Activated CD4-positive, alpha-beta T cell treated with anti-CD3 and anti-CD28 coated beads, Interleukin-2, amount 50 U/mL, for 16 hours (primary cell): ENCODE data around the gene TBC1D5.
A peak's percentile ranks its signal among the peaks of the same experiment; 100 is the strongest.

Source experiments
- DNase-seq: peaks from one replicate; pipeline ENCODE4 v3.0.0-alpha.2; 2020

Gene TBC1D5

GRCh38 chr3:17195856-17196604 is 546.4 kb downstream of the TBC1D5 start:
- no peak for DNase-seq

DNA sequence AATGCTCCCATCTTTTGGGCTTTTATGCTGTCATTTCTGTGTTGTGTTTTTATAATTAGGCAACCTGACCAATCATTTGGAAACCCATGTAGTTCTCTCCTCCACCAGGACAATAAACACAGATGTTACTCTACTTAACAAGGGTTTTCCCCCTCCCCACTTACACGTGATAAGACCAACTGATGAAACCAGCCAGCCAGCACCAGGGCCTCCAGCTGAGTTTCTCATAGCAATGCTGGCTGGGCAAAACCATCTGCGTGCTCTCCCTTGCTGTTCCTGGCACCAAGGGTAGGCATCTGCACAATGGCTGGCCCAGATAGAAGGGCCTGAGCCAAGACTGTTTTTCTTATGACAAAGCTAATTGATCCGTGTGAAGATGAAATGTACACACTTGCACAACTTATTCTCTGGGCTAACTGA is 547.2 kb downstream of the TBC1D5 start:
- peak; percentile 74 for DNase-seq

DNA sequence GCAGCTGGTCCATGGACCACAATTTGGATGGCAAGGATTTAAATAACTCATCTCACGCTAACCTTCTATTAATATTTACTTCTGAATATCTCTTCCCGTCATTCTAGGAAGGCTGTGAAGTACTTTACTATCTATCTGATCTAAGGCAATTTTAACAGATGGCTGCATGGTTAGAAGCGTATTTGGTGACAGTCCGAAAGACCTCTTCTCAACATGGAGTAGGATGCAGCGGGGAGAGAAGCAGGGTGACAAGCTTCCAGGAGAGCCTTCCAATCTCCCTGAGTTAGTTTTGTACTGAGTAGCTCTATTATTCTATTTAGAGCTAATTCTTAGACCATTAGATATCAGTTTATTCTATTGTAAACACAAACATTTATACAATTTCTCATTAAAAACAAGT is 548.3 kb downstream of the TBC1D5 start:
- no peak for DNase-seq

- DNase-seq = no peak
Measured at GRCh38 chr3:17192995-17193394, 549.4 kb downstream of the TBC1D5 start.

- DNase-seq = no peak
Measured at GRCh38 chr3:17190353-17191078, 551.9 kb downstream of the TBC1D5 start.

- DNase-seq = no peak
Measured at GRCh38 chr3:17188378-17188777, 554.1 kb downstream of the TBC1D5 start.

- no peak for DNase-seq
Measured at GRCh38 chr3:17187589-17188184, 554.7 kb downstream of the TBC1D5 start.

DNA sequence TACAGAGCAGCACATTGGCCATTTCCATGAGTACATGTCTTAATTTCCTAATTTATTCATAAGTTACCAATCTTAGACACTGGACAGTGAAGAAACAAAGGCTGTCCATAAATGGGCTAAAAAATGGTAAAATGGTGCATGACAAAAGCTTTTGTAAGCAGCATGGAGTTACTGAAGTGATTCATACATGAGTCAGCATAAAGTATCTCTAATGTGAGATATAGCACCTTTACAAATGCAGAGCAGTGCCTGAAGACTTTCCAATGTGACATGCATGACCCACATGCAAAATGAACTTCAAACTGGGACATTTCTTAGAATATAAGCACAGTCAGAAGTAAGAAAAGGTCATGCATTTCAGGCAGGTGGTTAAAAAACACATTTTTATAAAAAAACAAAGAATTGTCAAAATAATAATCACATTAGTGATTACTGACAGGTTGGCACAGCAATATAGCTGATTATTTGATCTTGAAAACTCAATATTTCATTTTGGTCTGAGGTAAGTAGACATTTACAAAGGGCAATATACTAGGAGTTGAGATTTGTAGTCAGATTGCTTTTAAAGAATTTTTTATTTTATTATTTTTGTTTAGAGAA is 558.4 kb downstream of the TBC1D5 start:
- peak; percentile 20 for DNase-seq

DNA sequence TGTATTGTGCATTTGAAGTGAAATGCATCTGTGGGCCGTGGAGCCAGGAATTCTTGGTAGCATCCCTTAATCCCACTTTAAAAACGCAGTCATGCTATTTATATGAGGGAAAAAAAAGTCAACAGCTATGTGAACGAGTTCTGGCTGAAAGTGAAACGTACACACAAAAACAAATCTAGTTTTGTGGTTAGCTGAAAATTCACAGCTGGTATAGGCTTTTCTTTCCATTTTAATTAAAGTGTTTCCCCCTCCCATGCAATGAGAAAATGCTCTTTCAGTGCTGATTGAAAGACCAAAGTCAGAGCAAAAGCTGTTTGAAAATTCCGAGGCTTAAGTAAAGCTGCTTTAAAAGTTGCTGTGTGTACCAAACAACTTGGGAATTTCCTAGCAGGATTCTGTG is 560.3 kb downstream of the TBC1D5 start:
- DNase-seq = peak; percentile 37

DNA sequence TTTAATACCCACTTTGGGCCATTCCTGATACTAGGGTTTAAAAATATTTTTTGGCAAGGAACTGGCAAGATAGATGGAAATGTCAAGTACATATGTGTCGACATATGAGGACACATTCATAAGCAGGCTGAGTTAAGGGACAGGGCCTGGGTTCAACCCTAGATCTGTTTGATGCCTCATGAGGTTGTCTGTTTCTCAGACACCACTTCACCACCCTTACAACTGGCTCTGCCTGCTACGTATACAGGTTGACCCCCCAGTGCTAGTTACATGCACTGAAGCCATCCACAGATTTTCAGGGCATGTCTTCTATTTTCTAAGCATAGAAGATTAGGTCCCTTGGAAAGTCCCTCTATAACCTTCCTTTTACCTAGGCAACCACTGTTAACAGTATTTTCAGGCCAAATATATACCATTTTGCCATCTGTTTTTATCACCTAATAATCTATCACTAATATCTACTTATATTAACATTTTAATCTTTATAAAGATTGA is 561.0 kb downstream of the TBC1D5 start:
- no peak for DNase-seq

- no peak for DNase-seq
Measured at GRCh38 chr3:17179381-17180205, 562.8 kb downstream of the TBC1D5 start.

- DNase-seq = no peak
Measured at GRCh38 chr3:17176757-17177156, 565.7 kb downstream of the TBC1D5 start.

DNA sequence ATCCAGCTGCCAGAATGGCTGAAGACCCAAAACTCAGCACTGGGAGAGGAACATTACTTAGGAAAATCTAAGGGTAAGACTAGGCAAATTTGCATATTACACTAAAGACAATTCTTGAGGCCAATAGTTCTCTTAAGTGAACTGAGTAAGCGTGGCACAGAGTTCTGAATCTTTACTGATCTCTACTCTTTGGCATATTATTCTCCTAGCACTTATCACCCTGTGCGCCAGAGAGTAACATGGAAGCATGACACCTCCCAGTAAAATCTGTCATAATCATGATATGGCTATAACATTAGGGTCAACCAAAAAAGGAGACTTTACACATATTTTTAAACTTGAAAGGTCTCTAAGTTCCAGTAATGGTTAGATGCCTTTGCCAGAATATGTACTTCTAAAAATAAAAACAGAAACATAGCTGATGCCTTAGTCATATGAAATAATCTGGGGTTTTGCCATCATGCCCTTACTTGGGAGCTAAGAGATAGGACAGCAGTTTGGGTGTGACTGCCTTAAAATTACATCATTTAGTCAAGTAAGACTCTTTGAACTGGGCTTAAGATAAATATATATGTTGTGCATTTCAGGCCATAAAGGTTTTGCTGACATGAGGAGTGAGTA is 567.1 kb downstream of the TBC1D5 start:
- DNase-seq = no peak

- DNase-seq = no peak
Measured at GRCh38 chr3:17166369-17166768, 576.1 kb downstream of the TBC1D5 start.

DNA sequence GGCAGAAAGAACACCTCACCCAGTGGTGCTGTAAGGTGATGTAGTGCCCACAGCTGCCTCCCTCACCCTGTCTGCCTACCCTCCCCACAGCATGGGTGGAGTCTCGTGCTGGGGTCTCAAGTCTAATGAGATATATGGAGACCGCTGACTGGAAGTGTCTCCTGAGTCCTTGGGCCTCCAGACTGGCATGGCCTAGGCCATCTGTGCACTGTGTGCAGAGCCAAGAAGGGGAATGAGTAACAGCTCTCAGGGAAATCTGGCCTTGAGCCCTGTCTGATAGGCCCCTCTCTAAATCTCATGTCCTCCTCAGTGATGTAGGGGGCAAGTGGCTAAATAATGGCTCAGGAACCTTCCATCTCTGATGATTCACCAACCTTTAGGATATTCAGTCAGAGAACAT is 580.3 kb downstream of the TBC1D5 start:
- DNase-seq = no peak

- DNase-seq = no peak
Measured at GRCh38 chr3:17160597-17160996, 581.8 kb downstream of the TBC1D5 start.

DNA sequence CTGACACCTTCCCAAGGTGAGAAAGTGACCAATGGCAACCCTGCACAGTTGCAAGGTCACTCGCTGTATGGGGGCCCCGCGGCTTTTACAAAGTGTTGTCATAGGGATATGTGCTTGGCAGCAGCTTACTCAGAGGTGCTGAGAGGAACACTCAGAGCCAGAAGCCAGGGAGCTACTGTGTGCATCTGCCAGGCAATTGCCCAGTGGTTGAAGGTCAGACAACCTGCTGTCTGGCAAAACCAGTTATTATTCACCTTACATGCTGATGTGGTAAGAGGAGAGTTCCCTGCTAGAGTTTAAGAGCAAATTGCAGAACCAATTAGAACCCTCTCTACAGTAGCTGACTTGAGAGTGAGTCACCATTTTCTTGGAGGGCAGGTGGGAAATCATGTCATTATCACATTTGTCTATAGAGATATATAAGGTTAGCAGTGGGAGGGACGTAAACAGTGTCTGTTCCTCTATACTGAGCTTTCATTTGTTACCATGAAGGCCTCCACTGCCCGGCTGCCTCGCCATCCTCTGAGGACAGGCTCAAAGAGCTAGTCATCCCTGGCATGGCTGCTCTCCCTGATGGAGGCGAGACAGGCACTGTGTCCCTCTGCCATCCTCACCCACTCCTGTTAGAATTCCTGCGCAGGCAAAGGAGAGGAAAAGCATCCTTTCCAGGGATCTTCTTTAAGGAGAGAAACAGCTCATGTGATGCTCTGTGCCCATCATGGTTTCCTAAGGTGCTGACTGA is 583.3 kb downstream of the TBC1D5 start:
- DNase-seq = no peak

DNA sequence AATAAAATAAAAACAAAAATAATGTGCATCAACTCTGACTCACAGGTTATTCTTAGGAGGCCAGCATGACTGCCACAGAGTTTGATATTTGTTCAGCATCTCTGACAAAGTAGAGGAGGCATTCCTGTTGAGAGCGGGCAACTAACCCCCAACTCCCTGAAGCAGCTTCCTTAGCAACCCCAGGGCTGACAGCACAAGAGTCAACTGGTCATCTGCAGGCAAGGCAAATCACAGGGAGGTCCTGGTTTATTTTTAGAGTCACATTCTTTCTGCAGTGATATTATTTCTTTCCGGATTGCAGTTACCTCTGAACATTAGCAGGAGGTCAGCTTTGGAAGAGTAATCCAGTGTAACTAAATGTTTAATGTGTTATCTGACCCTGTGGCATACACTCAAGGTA is 584.7 kb downstream of the TBC1D5 start:
- no peak for DNase-seq

DNA sequence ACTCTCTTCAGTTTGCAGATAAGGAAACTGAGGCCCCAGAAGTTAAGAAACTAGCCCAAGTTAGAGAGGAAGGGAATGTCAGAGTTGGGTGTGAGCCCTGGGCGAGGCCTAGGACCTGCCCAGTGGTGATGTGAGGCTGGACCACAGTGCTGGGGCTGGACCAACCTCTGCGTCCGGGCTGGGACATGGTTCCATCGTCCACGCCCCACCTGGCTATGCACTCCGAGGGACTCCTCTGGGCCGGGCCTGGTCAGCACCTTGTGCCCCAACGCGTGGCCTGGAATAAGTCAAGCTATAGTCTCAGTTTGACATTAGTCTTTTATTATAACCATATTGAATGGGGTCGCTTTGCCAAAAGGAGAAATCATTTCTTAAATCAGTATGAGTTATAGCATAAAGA is 585.6 kb downstream of the TBC1D5 start:
- DNase-seq = no peak

GRCh38 chr3:17155951-17156350 is 586.5 kb downstream of the TBC1D5 start:
- DNase-seq = no peak

- no peak for DNase-seq
Measured at GRCh38 chr3:17154941-17155340, 587.5 kb downstream of the TBC1D5 start.
